ENCODE measurements around the gene C5orf52.
"Not testable (repeated sequence)": the region's sequence is repeated elsewhere in the genome, so short reads cannot be mapped to it uniquely, and the experiment has no call there.

The C5orf52 gene

GRCh38 chr5:157690690-157691433 lies 19.5 kb downstream of the C5orf52 start:
- H3K9me3 Mint-ChIP-seq: no peaks in the 10 kb centered on the region
- H3K4me3 Mint-ChIP-seq: no peak overlapping the region
- no peaks in the 10 kb centered on the region for H3K4me1 Mint-ChIP-seq (ENCODE audit: low read depth)
- H3K27ac Mint-ChIP-seq: peak overlapping the region; percentile 8
- no peaks in the 10 kb centered on the region for H3K36me3 Mint-ChIP-seq (ENCODE audit: low read depth)
- H3K27me3 Mint-ChIP-seq: peaks cover 14% of the 10 kb centered on the region

GRCh38 chr5:157693816-157694215 lies 22.5 kb downstream of the C5orf52 start:
- H3K27me3 Mint-ChIP-seq: peaks cover 18% of the 10 kb centered on the region
- H3K4me1 Mint-ChIP-seq (ENCODE audit: low read depth); H3K9me3 Mint-ChIP-seq; H3K4me3 Mint-ChIP-seq; H3K27ac Mint-ChIP-seq; H3K36me3 Mint-ChIP-seq (ENCODE audit: low read depth): not testable (repeated sequence)

- H3K36me3 Mint-ChIP-seq (ENCODE audit: low read depth); H3K4me3 Mint-ChIP-seq; H3K4me1 Mint-ChIP-seq (ENCODE audit: low read depth); H3K27ac Mint-ChIP-seq; H3K9me3 Mint-ChIP-seq: not testable (repeated sequence)
- peaks cover 21% of the 10 kb centered on the region for H3K27me3 Mint-ChIP-seq
Measured at GRCh38 chr5:157696154-157696553, 24.8 kb downstream of the C5orf52 start.

GRCh38 chr5:157698674-157699073 lies 27.3 kb downstream of the C5orf52 start:
- H3K9me3 Mint-ChIP-seq; H3K4me1 Mint-ChIP-seq (ENCODE audit: low read depth); H3K36me3 Mint-ChIP-seq (ENCODE audit: low read depth); H3K4me3 Mint-ChIP-seq; H3K27me3 Mint-ChIP-seq; H3K27ac Mint-ChIP-seq: not testable (repeated sequence)

- Mint-ChIP-seq H3K4me1 (ENCODE audit: low read depth) (no peaks in the 10 kb centered on the region), H3K27me3 (peaks cover 17% of the 10 kb centered on the region), H3K9me3 (no peaks in the 10 kb centered on the region), H3K27ac (no peak overlapping the region), H3K36me3 (ENCODE audit: low read depth) (no peaks in the 10 kb centered on the region), H3K4me3 (no peak overlapping the region)
Measured at GRCh38 chr5:157703736-157704135, 32.4 kb downstream of the C5orf52 start.

- Mint-ChIP-seq H3K9me3 (no peaks in the 10 kb centered on the region), H3K4me1 (ENCODE audit: low read depth) (peaks cover 14% of the 10 kb centered on the region), H3K36me3 (ENCODE audit: low read depth) (no peaks in the 10 kb centered on the region), H3K27me3 (peaks cover 20% of the 10 kb centered on the region), H3K4me3 (no peak overlapping the region), H3K27ac (no peak overlapping the region)
Measured at GRCh38 chr5:157708866-157709265, 37.5 kb downstream of the C5orf52 start.

- Mint-ChIP-seq H3K27ac (no peak overlapping the region), H3K4me1 (ENCODE audit: low read depth) (peaks cover 14% of the 10 kb centered on the region), H3K4me3 (no peak overlapping the region), H3K9me3 (no peaks in the 10 kb centered on the region), H3K27me3 (peaks cover 20% of the 10 kb centered on the region), H3K36me3 (ENCODE audit: low read depth) (no peaks in the 10 kb centered on the region)
Measured at GRCh38 chr5:157709346-157709745, 38.0 kb downstream of the C5orf52 start.

GRCh38 chr5:157710431-157710830 lies 39.1 kb downstream of the C5orf52 start:
- no peak overlapping the region for H3K4me3 Mint-ChIP-seq
- peaks cover 11% of the 10 kb centered on the region for H3K27me3 Mint-ChIP-seq
- no peak overlapping the region for H3K27ac Mint-ChIP-seq
- H3K36me3 Mint-ChIP-seq (ENCODE audit: low read depth): no peaks in the 10 kb centered on the region
- peaks cover 14% of the 10 kb centered on the region for H3K4me1 Mint-ChIP-seq (ENCODE audit: low read depth)
- H3K9me3 Mint-ChIP-seq: no peaks in the 10 kb centered on the region

GRCh38 chr5:157710882-157711281 lies 39.5 kb downstream of the C5orf52 start:
- peaks cover 14% of the 10 kb centered on the region for H3K4me1 Mint-ChIP-seq (ENCODE audit: low read depth)
- H3K27ac Mint-ChIP-seq: no peak overlapping the region
- H3K4me3 Mint-ChIP-seq: no peak overlapping the region
- H3K27me3 Mint-ChIP-seq: peaks cover 11% of the 10 kb centered on the region
- no peaks in the 10 kb centered on the region for H3K9me3 Mint-ChIP-seq
- no peaks in the 10 kb centered on the region for H3K36me3 Mint-ChIP-seq (ENCODE audit: low read depth)

GRCh38 chr5:157713830-157714595 lies 42.7 kb downstream of the C5orf52 start:
- Mint-ChIP-seq H3K4me1 (ENCODE audit: low read depth) (peaks cover 29% of the 10 kb centered on the region), H3K9me3 (no peaks in the 10 kb centered on the region), H3K36me3 (ENCODE audit: low read depth) (no peaks in the 10 kb centered on the region), H3K4me3 (no peak overlapping the region), H3K27me3 (peaks cover 8% of the 10 kb centered on the region), H3K27ac (no peak overlapping the region)

- Mint-ChIP-seq H3K4me3 (no peak overlapping the region), H3K36me3 (ENCODE audit: low read depth) (no peaks in the 10 kb centered on the region), H3K9me3 (no peaks in the 10 kb centered on the region), H3K4me1 (ENCODE audit: low read depth) (peaks cover 29% of the 10 kb centered on the region), H3K27ac (no peak overlapping the region), H3K27me3 (peaks cover 5% of the 10 kb centered on the region)
Measured at GRCh38 chr5:157714596-157714864, 43.2 kb downstream of the C5orf52 start.

- Mint-ChIP-seq H3K27ac (no peak overlapping the region), H3K36me3 (ENCODE audit: low read depth) (peaks cover 4% of the 10 kb centered on the region)
Measured at GRCh38 chr5:157718519-157718918, 47.2 kb downstream of the C5orf52 start.

GRCh38 chr5:157719245-157719644 lies 47.9 kb downstream of the C5orf52 start:
- H3K36me3 Mint-ChIP-seq (ENCODE audit: low read depth): peaks cover 4% of the 10 kb centered on the region
- no peaks in the 10 kb centered on the region for H3K9me3 Mint-ChIP-seq
- H3K27ac Mint-ChIP-seq: no peak overlapping the region
- H3K27me3 Mint-ChIP-seq: no peaks in the 10 kb centered on the region
- peaks cover 15% of the 10 kb centered on the region for H3K4me1 Mint-ChIP-seq (ENCODE audit: low read depth)
- no peak overlapping the region for H3K4me3 Mint-ChIP-seq

More at GRCh38 chr5:157718519-157718918, 47.2 kb downstream of the C5orf52 start:
- H3K27me3 Mint-ChIP-seq: no peaks in the 10 kb centered on the region
- no peaks in the 10 kb centered on the region for H3K9me3 Mint-ChIP-seq
- H3K4me1 Mint-ChIP-seq (ENCODE audit: low read depth): peaks cover 15% of the 10 kb centered on the region
- H3K4me3 Mint-ChIP-seq: no peak overlapping the region

GRCh38 chr5:157721159-157721558 lies 49.8 kb downstream of the C5orf52 start:
- H3K4me3 Mint-ChIP-seq: no peak overlapping the region
- no peaks in the 10 kb centered on the region for H3K9me3 Mint-ChIP-seq
- H3K27ac Mint-ChIP-seq: no peak overlapping the region
- peaks cover 6% of the 10 kb centered on the region for H3K36me3 Mint-ChIP-seq (ENCODE audit: low read depth)
- no peaks in the 10 kb centered on the region for H3K27me3 Mint-ChIP-seq
- peaks cover 15% of the 10 kb centered on the region for H3K4me1 Mint-ChIP-seq (ENCODE audit: low read depth)

GRCh38 chr5:157722895-157723294 lies 51.6 kb downstream of the C5orf52 start:
- H3K36me3 Mint-ChIP-seq (ENCODE audit: low read depth): peaks cover 12% of the 10 kb centered on the region
- H3K9me3 Mint-ChIP-seq; H3K4me1 Mint-ChIP-seq (ENCODE audit: low read depth); H3K27ac Mint-ChIP-seq; H3K4me3 Mint-ChIP-seq; H3K27me3 Mint-ChIP-seq: not testable (repeated sequence)

GRCh38 chr5:157726607-157727006 lies 55.3 kb downstream of the C5orf52 start:
- H3K4me3 Mint-ChIP-seq, H3K9me3 Mint-ChIP-seq, H3K27ac Mint-ChIP-seq, H3K27me3 Mint-ChIP-seq: not testable (repeated sequence)
- peaks cover 16% of the 10 kb centered on the region for H3K36me3 Mint-ChIP-seq (ENCODE audit: low read depth)
- H3K4me1 Mint-ChIP-seq (ENCODE audit: low read depth): peaks cover 24% of the 10 kb centered on the region
